ENCODE measurements around the gene TRIM14. TPM values are rescaled to one million over a fixed set of nuclear protein-coding genes. Genes with fewer than 3 reads are reported as not detected.
A peak's percentile ranks its signal among the peaks of the same experiment; 100 is the strongest.
"Not testable (repeated sequence)": the region's sequence is repeated elsewhere in the genome, so short reads cannot be mapped to it uniquely, and the experiment has no call there.

The TRIM14 gene
- total and polyA plus RNA-seq, 2 of the 13 experiments (the other 11 are each of a cell fraction or from before 2014, with no cell fraction given) = 9.2 to 13.0 TPM

GRCh38 chr9:98124637-98125426, 5.8 kb upstream of the TRIM14 start:
- FAIRE-seq (no peak), DNase-seq (ENCODE audit: low spot score) (no peak), ATAC-seq (no peak)
- intact Hi-C loops (cut with micrococcal nuclease; ENCODE audit: unreplicated experiment) = no loop called here
- TF ChIP-seq ZNF768 (CRISPR knock-in tag; IDR thresholded peaks at IDR 0.05) = peak; percentile 63; the same call in 1 of the 2 replicates
- no peak for TF ChIP-seq ZNF225 (CRISPR knock-in tag; IDR thresholded peaks at IDR 0.05)
- Histone ChIP-seq H3K9ac (ENCODE audit: insufficient read depth, low read depth, low read length) (no peak overlapping the region), H3K27me3 (ENCODE audit: control insufficient read depth in 1 of 2, insufficient read depth in 2 of 2, low read length in 2 of 2) (no peaks in the 10 kb centered on the region), H3K4me2 (ENCODE audit: low read depth, low read length) (no peak overlapping the region), H3K36me3 (replicated peaks in 1 of 2; ENCODE audit: control insufficient read depth in 1 of 2, insufficient read depth in 2 of 2, low read length in 2 of 2) (peaks cover 8 to 38% of the 10 kb centered on the region in 2 experiments; a peak in 4 of 5 replicates), H3K79me2 (ENCODE audit: insufficient read depth, low read length) (no peaks in the 10 kb centered on the region), H3K4me3 (replicated peaks in 1 of 3; ENCODE audit: insufficient read depth in 1 of 3, low read depth in 2 of 3, low read length in 3 of 3) (no peak overlapping the region), H3K4me1 (ENCODE audit: insufficient read depth, low read length) (peaks cover 7% of the 10 kb centered on the region), H3K27ac (ENCODE audit: extremely low read length, insufficient read depth, low read length) (no peak overlapping the region), H3K9me3 (ENCODE audit: low read length) (no peaks in the 10 kb centered on the region), H4K20me1 (ENCODE audit: insufficient read depth, low read length) (no peaks in the 10 kb centered on the region), H2AFZ (ENCODE audit: low read length) (no peak overlapping the region)
- CTCF ChIA-PET (ENCODE audit: low intra/inter-chr PET ratio, low total read pairs) = no interaction called here
- BruUV-seq (replicated peaks) = no TSS peak
- in situ Hi-C loops (cut with HindIII; ENCODE audit: extremely low pct_ligation_motif_present, low pct_unique_long_range_greater_than_20kb) = no loop called here
- POLR2A ChIA-PET = no interaction called here
- 92% methylated on average over 11 of the region's 15 CpGs for WGBS (ENCODE audit: low lambda C conversion rate)

GRCh38 chr9:98124091-98124490, 5.1 kb upstream of the TRIM14 start:
- H3K4me3 ChIP-seq (replicated peaks in 1 of 3; ENCODE audit: insufficient read depth in 1 of 3, low read depth in 2 of 3, low read length in 3 of 3); ATAC-seq; H3K79me2 ChIP-seq (ENCODE audit: insufficient read depth, low read length); H3K27me3 ChIP-seq (ENCODE audit: control insufficient read depth in 1 of 2, insufficient read depth in 2 of 2, low read length in 2 of 2); in situ Hi-C loops (cut with HindIII; ENCODE audit: extremely low pct_ligation_motif_present, low pct_unique_long_range_greater_than_20kb); BruUV-seq (replicated peaks); DNase-seq (ENCODE audit: low spot score); CTCF ChIA-PET (ENCODE audit: low intra/inter-chr PET ratio, low total read pairs); H3K27ac ChIP-seq (ENCODE audit: extremely low read length, insufficient read depth, low read length); H2AFZ ChIP-seq (ENCODE audit: low read length); intact Hi-C loops (cut with micrococcal nuclease; ENCODE audit: unreplicated experiment); H4K20me1 ChIP-seq (ENCODE audit: insufficient read depth, low read length); H3K4me1 ChIP-seq (ENCODE audit: insufficient read depth, low read length); H3K4me2 ChIP-seq (ENCODE audit: low read depth, low read length); H3K9ac ChIP-seq (ENCODE audit: insufficient read depth, low read depth, low read length); FAIRE-seq; POLR2A ChIA-PET; H3K9me3 ChIP-seq (ENCODE audit: low read length): not testable (repeated sequence)
- H3K36me3 ChIP-seq (replicated peaks in 1 of 2; ENCODE audit: control insufficient read depth in 1 of 2, insufficient read depth in 2 of 2, low read length in 2 of 2) = peaks cover 4 to 31% of the 10 kb centered on the region in 2 experiments; a peak in 3 of 5 replicates
- WGBS (ENCODE audit: low lambda C conversion rate) = 96% methylated on average over 13 of the region's 13 CpGs

All from HepG2 (cell line).